Epidermal melanocyte (primary cell): ENCODE measurements around the gene PPP1CC.

ENCODE experiments used
- DNase-seq: peaks from one replicate; pipeline ENCODE4 v3.0.0; 2011; ENCODE audit warnings: low spot score; ENCODE audit not compliant: insufficient read length

Gene PPP1CC

DNA sequence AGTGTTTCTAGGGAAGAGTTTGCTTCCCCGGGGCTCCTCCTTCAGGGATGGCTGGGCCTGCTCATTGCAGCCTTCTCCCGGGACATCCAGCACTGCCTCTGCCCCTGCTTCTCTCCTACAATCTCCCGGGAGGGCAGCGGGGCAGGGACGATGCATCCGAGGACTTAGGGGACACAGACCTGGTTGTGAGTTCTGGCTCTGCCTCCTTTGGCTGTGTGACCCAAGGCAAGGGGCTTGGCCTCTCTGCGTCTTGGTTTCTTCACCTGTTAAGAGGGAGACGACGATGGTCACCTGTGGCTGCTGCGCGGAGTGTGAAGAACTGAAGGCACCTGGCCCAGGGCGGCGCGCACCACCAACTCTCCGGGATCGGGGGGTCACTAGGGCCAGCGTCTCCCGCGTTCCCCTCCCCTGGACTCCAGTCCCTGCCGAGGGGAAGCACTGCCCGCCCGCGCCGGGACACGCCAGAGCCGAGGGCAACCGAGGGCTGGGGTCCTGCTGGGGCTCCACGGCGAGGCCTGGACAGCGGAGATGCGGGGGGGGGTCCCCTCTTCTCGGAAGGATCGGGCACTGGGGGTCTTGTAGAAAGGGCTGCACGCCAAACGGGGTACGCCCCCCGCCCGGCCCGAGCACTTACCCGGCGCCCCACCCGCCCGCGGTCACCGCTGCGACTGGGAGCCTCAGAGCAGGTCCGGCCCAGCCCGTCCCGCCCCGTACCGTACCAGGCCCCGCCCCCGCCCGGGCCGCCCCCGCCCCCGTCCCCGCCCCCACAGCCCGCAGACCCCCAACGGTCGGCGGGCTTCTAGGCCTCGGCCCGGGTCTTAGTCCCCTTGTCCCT is 54.0 kb downstream of the PPP1CC start, which contains the start of gene HVCN1:
TSS of gene HVCN1 (minus strand) at position 670 of the 835 bp plus-strand sequence. CDS start 5,870 bp downstream, outside the sequence.
- peak; percentile 57 for DNase-seq

DNA sequence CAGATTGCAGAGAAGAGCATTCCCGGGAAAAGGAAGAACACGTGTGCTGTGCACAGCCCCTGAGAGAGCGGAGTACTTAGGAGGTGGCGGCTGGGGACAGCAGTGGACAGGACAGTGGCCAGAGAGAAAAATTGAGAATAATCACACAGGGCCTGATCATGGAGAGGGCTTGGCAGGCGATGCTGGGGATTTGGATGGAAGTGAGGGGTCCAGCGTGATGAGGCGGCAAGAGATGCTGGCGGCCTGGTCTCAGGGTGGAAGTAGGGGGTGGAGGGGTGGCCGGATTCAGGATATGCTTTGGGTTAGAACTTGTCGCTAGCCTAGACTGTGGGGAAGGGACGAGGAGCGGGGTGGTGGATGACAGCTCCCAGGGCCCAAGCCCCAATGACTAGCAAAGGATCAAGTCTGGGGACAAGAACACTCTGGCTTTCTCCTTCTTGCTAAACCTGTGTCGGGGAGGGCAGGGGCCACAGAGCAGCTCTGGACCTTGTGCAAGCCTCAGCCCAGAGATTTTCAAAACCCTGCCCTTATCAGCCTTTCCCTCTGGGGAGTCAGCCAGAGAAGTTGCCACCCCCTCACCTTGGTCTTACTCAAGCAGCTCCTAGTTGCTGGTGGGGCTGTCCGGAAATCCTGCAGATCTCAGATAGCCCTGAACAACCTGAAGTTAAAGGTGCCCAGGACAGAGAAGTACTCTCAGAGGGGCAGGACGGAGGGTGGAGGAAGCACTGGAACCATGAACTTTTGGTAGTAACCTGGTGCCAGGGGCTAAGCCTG is 55.1 kb downstream of the PPP1CC start:
- no peak for DNase-seq

DNA sequence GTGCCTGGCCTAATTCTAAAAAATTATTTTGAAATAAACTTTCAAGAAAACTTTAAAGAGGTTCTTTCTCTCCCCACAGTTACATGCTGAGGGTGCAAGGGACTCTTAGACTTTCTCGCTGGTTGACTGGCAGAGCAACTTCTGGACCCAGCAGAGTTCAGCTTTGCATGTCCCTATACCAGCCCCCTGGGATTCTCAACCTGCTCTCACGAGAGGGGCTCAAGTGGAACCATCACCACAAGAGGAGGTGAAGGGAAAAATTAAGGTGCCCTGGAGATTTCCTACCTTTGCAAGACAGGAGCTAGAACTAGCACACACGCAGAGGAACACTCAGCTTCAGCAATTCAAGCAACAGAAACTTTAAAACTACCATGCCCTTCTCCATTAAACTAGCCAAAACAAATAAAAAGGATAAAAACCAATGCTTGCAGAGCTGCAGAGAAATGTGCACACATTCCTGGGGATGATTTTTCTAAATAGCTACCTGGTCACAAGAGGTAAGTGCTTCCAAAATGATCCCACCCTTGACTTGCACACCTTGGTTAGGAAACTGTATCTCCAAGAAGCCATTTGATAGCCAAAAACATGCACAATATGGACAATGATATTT is 56.3 kb downstream of the PPP1CC start:
- DNase-seq = no peak

DNA sequence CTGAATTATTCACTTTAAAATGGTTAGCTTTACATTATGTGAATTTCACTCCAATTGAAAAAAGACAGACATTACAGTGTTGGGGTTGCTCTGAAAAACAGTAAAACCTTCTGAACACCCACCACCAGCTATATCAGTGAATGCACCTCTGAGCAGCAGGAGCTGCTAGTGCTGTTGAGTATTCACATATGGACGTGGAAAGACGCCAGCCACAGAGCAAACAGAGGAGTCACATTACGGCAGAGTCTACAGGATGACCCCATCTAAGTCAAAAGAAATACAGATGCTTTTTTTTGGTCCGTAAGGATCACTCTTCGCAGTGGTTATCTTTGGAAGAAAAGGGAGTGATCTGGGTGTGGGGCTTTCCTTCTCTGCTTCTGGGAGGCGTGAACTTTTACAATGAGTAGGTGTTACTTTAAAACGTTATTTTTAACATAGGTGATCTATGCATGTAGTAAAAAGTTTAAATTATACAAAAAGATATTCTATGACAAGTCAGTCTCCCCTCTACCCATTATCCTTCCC is 58.3 kb downstream of the PPP1CC start:
- DNase-seq = no peak

DNA sequence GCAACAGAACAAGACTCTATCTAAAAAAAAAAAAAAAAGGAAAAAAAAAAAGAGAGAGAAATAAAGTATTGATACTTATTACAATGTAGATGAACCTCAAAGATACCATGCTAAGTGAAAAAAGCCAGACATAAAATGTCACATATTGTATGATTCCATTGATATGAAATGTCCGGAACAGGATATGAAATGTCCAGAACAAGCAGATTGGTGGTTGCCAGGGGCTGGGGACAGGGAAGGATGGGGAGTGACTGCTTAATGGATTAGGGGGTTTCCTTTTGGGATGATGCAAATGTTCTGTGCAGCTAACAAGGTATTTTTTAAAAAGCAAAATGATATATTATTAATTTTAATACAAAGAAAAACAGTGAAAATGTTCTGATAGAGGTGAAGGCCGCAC is 58.8 kb downstream of the PPP1CC start:
- DNase-seq = no peak

DNA sequence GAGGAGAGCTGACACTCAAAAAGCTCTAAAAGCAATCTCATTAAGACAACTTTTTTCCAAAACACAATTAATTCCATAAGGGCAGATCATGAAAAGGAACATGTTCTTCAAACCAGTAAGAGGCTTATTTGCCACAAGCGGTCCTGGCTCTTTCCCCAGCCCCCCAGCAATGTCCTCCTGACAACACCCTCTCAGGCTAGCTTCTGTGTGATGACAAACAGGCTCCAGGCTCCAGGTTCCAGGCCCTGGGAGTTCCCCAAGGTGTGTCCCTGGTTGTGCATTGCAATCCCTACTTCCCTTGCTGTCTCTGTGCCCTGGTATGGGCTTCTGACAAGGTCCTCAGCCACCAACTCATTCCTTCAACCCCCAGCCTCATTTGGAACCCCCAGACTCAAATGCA is 62.7 kb downstream of the PPP1CC start:
- DNase-seq = no peak

DNA sequence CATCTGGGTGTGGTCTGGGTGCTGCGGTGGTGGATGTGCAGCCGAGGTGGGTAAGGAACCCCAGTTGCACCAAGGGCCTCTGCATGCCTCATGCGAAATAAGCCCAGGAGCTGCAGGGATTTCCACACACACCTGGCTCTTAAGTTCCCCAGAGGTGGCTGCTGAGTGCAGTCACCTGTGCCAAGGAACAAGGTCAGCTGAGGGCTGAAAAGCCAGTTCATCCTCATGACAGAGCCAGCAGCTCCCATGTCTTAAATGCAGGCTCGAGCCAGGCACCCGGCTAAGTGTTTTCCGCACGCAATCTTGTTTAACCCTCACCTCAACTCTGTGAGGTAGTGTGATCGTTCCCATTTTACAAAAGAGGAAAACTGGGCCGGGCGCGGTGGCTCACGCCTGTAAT is 63.5 kb downstream of the PPP1CC start:
- no peak for DNase-seq

DNA sequence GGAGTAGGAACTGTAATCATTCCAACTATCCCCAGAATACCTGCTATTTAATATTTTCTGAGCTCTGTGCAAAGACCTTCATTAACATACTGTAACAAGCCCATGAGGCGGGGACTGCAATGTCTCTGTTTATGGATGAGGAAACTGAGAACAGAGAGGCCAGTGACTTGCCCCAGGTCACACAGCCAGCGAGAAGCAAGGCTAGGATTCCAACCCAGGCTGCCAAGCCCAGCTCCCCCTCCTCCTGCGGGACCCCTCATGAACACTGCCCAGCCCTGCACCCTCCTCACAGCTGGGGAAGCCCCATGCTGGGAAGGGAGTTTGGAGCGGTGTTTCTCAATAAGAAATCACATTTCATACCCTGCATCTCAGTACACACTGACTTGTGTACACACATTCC is 64.7 kb downstream of the PPP1CC start:
- no peak for DNase-seq

DNA sequence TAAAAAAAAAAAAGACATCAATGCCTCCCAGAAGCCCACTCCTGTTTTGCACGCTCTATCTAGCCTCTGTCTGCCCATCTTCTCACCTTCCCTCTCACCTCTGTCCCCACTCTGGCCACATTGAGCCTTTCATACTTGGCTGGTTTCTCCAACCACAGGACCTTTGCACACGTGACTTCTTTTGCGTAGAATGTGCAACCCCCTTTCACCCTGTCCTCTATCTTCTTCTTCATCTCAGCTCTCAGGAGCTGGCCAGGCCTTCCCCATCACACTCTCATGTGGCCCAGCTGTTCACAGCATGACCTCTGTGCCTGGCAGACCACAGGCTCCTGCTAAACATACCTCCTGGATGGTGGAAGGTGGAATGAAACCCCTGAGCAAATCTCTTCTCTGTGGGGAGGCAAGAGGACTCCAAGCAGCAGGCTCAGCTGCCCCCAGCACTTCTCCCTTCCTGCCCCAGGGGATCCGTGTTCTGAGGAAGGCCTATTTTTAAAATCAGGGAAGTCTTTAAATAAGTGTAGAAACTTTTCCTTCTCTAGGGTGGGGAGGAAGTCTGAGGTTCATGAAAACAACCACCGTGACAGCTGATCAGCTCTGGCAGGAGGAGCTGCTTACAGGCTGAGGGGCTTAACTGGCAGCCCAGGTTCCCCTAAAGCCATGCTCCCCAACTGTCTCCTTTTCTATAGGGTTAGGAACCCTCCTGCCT is 65.3 kb downstream of the PPP1CC start:
- no peak for DNase-seq

DNA sequence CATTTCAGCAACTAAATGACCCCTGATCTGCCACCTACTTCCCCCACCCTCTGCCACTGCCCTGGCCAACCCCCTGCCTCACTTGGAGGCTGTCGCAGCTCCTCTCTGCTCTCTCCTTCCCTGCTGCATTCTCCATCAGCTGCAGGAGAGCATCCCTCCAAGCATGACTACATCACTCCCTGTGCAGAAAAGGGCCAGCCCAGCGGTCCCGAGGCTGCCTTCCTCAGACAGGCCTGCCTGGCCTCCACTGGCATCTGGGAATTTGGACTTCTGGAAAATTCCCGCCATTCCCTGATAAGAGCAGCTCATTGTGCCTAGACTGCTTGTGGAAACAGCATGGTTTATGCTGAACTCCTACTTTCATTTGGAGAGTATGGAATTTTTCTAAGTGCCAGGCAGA is 66.5 kb downstream of the PPP1CC start:
- no peak for DNase-seq

DNA sequence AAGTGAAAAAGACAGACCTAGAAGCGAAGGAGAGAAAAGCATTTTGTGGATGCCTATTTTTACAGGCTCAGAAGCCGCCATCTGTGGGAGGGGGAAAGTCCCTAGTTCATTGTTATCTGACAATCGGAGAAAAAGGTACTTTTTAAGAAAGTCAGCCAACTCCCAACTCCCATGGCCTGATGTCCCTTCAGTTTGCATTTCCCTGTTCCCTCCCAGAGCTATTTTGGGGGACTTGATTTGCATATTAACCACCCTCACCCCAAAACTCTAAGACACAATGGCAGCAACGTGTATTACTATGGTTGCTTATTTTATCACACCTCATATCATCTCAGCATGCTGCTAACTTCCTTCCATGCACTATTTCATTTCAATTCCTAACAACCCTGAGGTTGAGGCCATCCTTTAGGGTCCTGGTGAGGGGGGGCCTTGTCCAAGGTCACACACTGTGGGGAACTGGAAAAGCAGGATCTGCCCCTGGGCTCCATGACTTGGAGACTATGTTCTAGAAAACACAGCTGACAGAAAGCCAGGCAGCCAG is 72.5 kb downstream of the PPP1CC start:
- no peak for DNase-seq
